HG03139 (cell line): Measurements from ENCODE around the gene ZNF587.
"Not testable (repeated sequence)": the region's sequence is repeated elsewhere in the genome, so short reads cannot be mapped to it uniquely, and the experiment has no call there.

Source experiments
- ATAC-seq: cut with Tn5 transposase; IDR thresholded peaks from one replicate; pipeline ENCODE4 v1.9.1; 2021; ENCODE audit not compliant: unreplicated experiment

ZNF587 gene

DNA sequence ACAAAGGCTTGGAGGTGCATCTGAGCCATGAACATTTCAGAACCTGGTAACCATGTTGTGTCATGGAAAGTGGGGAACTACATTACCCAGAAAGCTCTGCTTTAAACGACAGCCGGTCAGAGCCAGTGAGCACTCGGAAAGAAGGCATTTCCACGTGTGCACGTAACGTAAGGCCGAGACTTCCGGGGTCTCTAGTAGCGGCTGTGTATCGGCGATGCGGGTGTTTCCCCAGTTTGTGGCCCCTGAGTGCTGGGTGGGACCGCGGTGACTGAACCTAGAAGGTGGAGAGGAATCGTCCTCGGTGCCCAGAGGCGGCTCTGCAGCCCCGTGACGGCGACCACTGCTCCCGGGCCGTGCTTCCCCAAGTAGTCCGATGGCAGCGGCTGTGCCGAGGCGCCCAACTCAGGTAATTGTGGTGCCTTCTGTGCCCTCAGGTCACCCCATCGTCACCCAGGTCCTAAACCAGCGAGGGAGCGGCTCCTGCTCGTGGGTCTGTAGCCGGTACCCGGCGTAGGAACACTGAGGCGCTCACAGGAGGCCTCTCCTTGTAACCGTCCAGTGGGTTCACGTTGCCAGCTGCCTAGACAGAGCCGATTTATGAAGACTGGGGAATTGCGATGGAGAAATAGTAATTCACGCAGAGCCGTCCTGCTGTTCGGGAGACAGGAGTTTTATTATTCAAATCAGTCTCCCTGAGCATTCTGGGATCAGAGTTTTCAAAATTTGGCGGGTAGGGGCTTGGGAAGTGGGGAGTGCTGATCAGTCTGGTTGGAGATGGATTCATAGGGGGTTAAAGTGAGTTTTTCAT, at the start of gene ZNF587:
ZNF587 (plus strand) TSS at position 194 of the 808 bp plus-strand sequence; CDS start at position 374, 180 bp downstream.
- peak; percentile 94 for ATAC-seq

DNA sequence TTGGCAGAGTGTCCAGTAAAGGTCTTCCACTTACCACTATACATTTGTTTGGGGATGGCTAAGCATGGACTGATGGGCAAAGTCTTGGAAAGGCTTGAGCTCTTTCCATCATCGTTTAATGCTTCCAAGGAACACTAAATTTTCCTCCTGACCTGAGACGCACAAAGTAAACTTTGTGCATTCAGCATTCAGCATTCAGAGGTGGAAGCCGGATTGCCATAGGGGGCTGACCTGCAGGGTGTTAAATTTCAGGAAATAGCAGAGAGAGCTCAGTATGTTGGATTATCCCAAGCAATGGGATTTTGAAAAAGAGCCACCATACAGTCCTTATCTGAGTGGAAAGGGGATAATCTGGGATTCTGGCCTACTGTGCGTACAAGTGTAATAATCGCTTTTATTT, 49.0 kb upstream of the ZNF587 start:
- ATAC-seq, result no peak

GRCh38 chr19:57802269-57802668, 47.4 kb upstream of the ZNF587 start:
- ATAC-seq, result no peak

GRCh38 chr19:57803265-57803593, 46.4 kb upstream of the ZNF587 start:
- ATAC-seq, result no peak

DNA sequence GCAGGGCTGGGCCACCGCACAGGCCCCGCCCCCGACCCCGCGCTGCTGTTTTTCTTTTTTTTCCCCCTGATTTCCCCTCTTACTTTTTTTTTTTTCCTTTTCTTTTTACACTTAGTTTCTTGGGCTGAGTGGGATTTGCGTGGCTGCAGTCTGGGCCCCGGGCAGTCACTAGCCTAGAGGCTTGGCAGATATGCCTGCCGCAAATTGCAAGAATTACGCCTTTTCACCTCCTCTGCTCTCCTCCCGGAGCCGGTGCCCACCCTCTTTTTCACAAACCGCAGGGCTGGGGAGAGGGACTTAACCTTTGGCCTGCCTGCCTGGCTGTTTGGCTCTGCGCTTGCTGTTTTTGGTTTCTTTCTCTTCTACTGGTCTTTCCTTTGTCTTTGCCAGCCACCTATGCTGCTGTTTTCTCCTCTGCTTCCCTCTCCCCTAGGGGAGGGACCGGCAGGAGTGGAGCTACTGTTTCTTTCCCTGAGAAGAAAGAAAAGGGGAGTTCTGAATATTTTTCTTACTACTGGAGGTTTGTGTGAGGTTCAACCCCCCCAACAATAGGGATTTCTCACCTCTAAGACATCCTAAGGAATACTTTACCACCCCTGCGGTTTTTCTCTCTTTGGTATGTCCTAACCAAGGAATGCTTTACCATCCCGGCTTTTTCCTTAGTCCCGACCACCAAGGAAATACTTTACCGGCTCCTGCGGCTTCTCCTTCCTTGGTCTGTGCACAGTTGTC, 45.9 kb upstream of the ZNF587 start:
- no peak for ATAC-seq

GRCh38 chr19:57807541-57807940, 42.1 kb upstream of the ZNF587 start:
- ATAC-seq, result no peak

DNA sequence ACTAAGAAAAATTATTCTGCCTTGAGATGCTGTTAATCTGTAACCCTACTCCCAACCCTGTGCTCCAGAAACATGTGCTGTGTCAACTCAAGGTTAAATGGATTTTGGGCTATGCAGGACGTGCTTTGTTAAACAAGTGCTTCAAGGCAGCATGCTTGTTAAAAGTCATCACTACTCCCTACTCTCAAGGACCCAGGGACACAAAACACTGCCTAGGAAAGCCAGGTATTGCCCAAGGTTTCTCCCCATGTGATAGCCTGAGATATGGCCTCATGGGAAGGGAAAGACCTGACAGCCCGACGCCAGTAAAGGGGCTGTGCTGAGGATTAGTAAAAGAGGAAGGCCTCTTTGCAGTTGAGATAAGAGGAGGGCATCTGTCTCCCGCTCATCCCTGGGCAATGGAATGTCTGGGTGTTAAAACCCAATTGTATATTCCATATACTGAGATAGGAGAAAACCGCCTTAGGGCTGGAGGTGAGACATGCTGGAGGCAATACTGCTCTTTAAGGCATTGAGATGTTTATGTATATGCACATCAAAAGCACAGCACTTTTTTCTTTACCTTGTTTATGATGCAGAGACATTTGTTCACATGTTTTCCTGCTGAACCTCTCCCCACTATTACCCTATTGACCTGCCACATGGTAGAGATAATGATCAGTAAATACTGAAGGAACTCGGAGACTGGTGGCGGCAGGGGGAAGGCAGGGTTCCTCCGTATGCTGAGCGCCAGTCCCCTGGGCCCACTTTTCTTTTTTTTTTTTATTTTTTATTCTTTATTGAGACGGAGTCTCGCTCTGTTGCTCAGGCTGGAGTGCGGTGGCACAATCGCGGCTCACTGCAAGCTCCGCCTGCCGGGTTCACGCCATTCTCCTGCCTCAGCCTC, 39.0 kb upstream of the ZNF587 start:
- not testable (repeated sequence) for ATAC-seq

- peak; percentile 46 for ATAC-seq
Observed at GRCh38 chr19:57812226-57812625, 37.4 kb upstream of the ZNF587 start.

DNA sequence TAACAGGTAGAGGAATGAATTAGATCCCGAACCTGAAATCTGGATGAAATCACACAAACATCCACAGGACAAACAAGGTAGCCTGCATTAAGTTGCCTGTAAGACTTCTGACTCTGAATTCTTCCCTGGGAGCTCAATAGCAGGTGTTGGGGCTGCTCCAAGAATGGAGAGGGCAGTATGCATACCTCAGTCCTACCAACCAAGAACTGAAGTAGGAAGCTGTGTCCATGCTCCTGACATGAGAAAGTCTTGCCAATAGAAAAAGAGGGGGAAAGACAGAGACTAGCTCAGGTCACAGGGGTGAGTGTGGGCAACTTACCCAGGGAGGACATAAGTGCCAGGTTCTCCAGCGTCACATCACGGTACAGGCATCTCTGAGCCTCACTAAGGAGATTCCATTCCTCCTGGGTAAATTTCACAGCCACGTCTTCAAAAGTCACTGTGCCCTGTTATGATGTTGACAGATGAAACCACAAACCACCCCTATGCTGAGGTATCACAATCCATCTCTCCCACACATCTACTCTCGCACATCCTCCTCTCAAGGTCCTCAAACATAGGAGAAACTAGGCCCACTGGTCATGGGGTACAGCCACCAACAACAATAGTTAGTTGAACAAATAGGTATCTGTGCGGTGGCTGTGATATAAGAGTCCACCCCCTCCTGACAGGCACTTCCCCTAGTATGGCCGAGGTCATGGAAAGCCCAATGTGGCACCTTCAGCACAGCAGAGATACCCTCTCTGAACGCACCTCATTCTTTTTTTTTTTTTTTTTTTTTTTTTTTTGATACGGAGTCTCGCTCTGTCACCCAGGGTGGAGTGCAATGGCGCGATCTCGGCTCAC, 36.5 kb upstream of the ZNF587 start:
- not testable (repeated sequence) for ATAC-seq

GRCh38 chr19:57813919-57814504, 35.6 kb upstream of the ZNF587 start:
- no peak for ATAC-seq

DNA sequence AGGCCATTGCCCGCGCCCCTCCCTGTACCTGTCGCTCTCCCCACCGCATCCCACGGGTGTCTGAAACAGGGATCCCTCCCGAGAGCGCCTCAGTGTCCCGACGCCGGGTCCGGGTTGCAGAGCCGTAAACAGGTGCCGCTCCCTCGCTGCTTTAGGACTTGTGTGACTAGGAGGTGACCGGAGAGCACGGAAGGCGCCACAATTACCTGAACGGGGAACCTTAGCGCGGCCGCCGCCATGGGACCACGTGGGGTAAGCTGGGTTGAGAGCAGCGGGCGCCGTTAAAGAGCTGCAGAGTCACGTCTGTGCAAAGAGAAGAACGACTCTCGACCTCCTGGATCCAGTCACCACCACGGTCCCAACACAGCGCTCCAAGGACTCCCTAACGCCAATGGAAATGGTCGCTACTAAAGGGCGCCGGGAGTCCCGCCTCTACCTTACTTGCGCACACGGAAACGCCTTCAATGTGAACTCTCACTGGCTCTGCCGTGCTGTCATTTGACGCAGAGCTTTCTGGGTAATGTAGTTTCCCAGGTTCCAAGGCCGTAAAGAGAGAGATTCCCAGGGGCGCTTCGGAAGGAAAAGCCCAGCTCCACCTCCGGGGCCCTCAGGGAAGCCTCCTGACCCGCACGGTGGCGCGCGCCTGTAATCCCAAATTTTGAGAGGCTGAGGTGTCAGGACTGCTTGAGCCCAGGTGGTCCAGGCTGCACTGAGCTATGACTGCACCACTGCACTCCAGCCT, 35.0 kb upstream of the ZNF587 start, which contains the start of gene ZNF552:
ZNF552 (minus strand) TSS at position 409 of the 742 bp plus-strand sequence; CDS start at position 239, 170 bp downstream.
- peak; percentile 62 for ATAC-seq

GRCh38 chr19:57815247-57816075, 34.2 kb upstream of the ZNF587 start:
- no peak for ATAC-seq

GRCh38 chr19:57816652-57817051, 33.0 kb upstream of the ZNF587 start:
- no peak for ATAC-seq

GRCh38 chr19:57817976-57818375, 31.7 kb upstream of the ZNF587 start:
- ATAC-seq, result no peak

GRCh38 chr19:57818378-57818777, 31.3 kb upstream of the ZNF587 start:
- ATAC-seq, result no peak

GRCh38 chr19:57819475-57820148, 30.0 kb upstream of the ZNF587 start:
- peak; percentile 77 for ATAC-seq

DNA sequence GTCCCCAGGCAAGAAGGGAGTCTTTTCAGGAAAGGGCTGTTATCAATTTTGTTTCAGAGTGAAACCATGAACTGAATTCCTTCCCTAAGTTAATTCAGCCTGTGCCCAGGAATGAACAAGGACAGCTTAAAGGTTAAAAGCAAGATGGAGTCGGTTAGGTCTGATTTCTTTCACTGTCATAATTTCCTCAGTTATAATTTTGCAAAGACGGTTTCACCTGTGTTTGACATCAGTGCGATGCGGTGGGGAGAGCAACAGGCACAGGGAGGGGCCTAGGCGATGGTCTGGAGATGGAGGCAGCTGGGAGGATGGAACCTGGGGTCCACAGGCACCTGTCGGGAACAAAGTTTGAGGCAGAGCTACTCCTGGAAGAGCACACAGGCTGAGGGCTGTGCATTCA, 29.1 kb upstream of the ZNF587 start:
- ATAC-seq, result no peak

DNA sequence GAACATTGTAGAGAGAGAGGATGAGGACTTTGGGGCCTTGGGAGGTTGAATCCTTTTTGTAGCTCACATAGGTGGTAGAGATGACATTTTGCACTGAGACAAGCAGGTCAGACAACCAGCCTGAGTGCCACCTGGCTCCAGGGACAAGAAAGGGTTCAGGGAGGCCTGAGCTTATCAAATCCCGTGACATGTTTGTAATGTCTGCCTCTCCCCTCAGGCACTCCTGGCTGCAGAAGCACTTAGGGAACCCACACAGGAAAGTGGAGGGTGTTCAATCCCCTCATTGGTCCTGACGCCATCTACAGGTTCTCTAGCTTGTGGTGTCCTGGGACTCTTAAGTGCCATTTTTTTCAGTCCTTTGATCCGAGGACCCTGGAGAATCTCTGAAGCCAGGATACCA, 28.6 kb upstream of the ZNF587 start:
- ATAC-seq, result not testable (repeated sequence)
